HCT116 (cell line): ENCODE measurements around the gene FAM168B. TPM values are rescaled to one million over a fixed set of nuclear protein-coding genes. Genes with fewer than 3 reads are reported as not detected.

Source experiments
- ATAC-seq: fragments of 200-7000 bp; cut with Tn5 transposase; 2 replicates; pipeline ENCODE4 v1.9.1; 2020; ENCODE audit warnings: mild to moderate bottlenecking, moderate library complexity
- BruUV-seq: library from RNA; stranded (reverse); fragments of 400-500 nt; replicated peaks from 2 replicates; lab custom pipeline; 2021; lab: Mats Ljungman, UMichigan
- CTCF ChIA-PET: fragments of 300-600 bp; sonication (Branson Sonifier 250); formaldehyde crosslinking; loops from one replicate; lab custom pipeline; 2021; ENCODE audit warnings: antibody characterized with exemption; lab: Charles Lee
- POLR2A ChIA-PET: fragments of 300-600, 350-600 bp; sonication (Branson Sonifier 250); formaldehyde crosslinking; loops from one replicate; lab custom pipeline; 2021; ENCODE audit warnings: antibody characterized with exemption; lab: Charles Lee
- RAD21 ChIA-PET, 2 experiments: fragments of 300-600 bp; sonication (Branson Sonifier 250); formaldehyde crosslinking; loops; one replicate each; lab custom pipeline; 2023; ENCODE audit warnings: low total read pairs in 2 of 2; ENCODE audit not compliant: uncharacterized antibody in 2 of 2, unreplicated experiment in 2 of 2, low non-redundant PET in 1 of 2; lab: Charles Lee
- DNase-seq: peaks from one replicate; pipeline ENCODE4 v3.0.0-alpha.2; 2010; ENCODE audit warnings: low read depth, low spot score
- H2AFZ ChIP-seq: fragments of 200-600 bp; shearing (Covaris generic), sonication (generic); 2 replicates; pipeline ENCODE4 v1.6.1; 2017; ENCODE audit warnings: low read depth, mixed run types, mixed read lengths, antibody characterized with exemption, low read length; ENCODE audit not compliant: poor library complexity, severe bottlenecking
- H3K27ac ChIP-seq: 2 replicates; pipeline ENCODE4 v1.5.1; 2012; ENCODE audit warnings: low read depth, low read length
- H3K27me3 ChIP-seq: fragments of 200-600 bp; sonication (generic); 2 replicates; pipeline ENCODE4 v1.6.1; 2016; ENCODE audit warnings: mixed run types, low read length, mixed read lengths; ENCODE audit not compliant: insufficient read depth
- H3K36me3 ChIP-seq, 2 experiments: fragments of 200-500 bp in 1 of 2; fragments of 200-600 bp in 1 of 2; sonication (Bioruptor generic) in 1 of 2; sonication (generic) in 1 of 2; 2 replicates each; pipeline versions ENCODE4 v1.5.1 to v1.6.1; 2014 to 2016; ENCODE audit warnings: low read length in 2 of 2, inconsistent platforms in 1 of 2, mixed read lengths in 1 of 2, mixed run types in 1 of 2; ENCODE audit not compliant: insufficient read depth in 2 of 2, control insufficient read depth in 1 of 2
- H3K4me1 ChIP-seq, 2 experiments: fragments of 200-600 bp in 1 of 2; sonication (generic) in 1 of 2; 2 replicates each; pipeline versions ENCODE4 v1.5.1 to v1.6.1; 2012 to 2017; ENCODE audit warnings: low read length in 2 of 2, inconsistent platforms in 1 of 2, mild to moderate bottlenecking in 1 of 2, mixed read lengths in 1 of 2, mixed run types in 1 of 2, moderate library complexity in 1 of 2; ENCODE audit not compliant: insufficient read depth in 2 of 2, control insufficient read depth in 1 of 2
- H3K4me2 ChIP-seq: fragments of 200-600 bp; sonication (generic); 2 replicates; pipeline ENCODE4 v1.6.1; 2017; ENCODE audit warnings: mixed run types, low read length, mixed read lengths
- H3K4me3 ChIP-seq, 2 experiments: fragments of 200-600 bp in 1 of 2; sonication (generic) in 1 of 2; replicated peaks in 1 of 2; 2 replicates each; pipeline ENCODE4 v1.5.1; 2011 to 2016; ENCODE audit warnings: low read length in 2 of 2, control low read depth in 1 of 2, low read depth in 1 of 2, mild to moderate bottlenecking in 1 of 2, mixed read lengths in 1 of 2, mixed run types in 1 of 2
- H3K79me2 ChIP-seq: fragments of 200-600 bp; sonication (generic); 2 replicates; pipeline ENCODE4 v1.6.1; 2017; ENCODE audit warnings: mild to moderate bottlenecking, mixed run types, low read length, moderate library complexity, mixed read lengths; ENCODE audit not compliant: insufficient read depth
- H3K9ac ChIP-seq: fragments of 200-600 bp; sonication (generic); 2 replicates; pipeline ENCODE4 v1.6.1; 2016; ENCODE audit warnings: low read length, mixed read lengths
- H3K9me2 ChIP-seq: fragments of 200-600 bp; sonication (generic), shearing (Covaris generic); 2 replicates; pipeline ENCODE4 v1.6.1; 2017; ENCODE audit warnings: mixed run types, mild to moderate bottlenecking, moderate library complexity; ENCODE audit not compliant: insufficient read depth
- H3K9me3 ChIP-seq, 2 experiments: fragments of 200-500 bp in 1 of 2; fragments of 200-600 bp in 1 of 2; sonication (Bioruptor generic) in 1 of 2; sonication (generic) in 1 of 2; 2 replicates each; pipeline ENCODE4 v1.6.1; 2014 to 2017; ENCODE audit warnings: low read length in 2 of 2, mixed read lengths in 2 of 2, inconsistent platforms in 1 of 2, low read depth in 1 of 2, mild to moderate bottlenecking in 1 of 2, mixed run types in 1 of 2, moderate library complexity in 1 of 2; ENCODE audit not compliant: control insufficient read depth in 1 of 2, insufficient read depth in 1 of 2
- H4K20me1 ChIP-seq: fragments of 200-600 bp; sonication (generic), shearing (Covaris generic); 2 replicates; pipeline ENCODE4 v1.6.1; 2017; ENCODE audit warnings: mixed run types, mild to moderate bottlenecking, moderate library complexity; ENCODE audit not compliant: insufficient read depth
- CBX3 ChIP-seq: IDR thresholded peaks from 2 replicates; pipeline ENCODE4 v1.6.1; 2012; ENCODE audit warnings: low read depth
- CEBPB ChIP-seq: IDR thresholded peaks from 2 replicates; pipeline ENCODE4 v1.6.1; 2012; ENCODE audit warnings: low read depth
- EGR1 ChIP-seq: IDR thresholded peaks from 2 replicates; pipeline ENCODE4 v1.6.1; 2012; ENCODE audit warnings: low read depth
- EZH2 ChIP-seq: fragments of 200-600 bp; sonication (generic); IDR thresholded peaks from 2 replicates; pipeline ENCODE4 v1.6.1; 2017; ENCODE audit warnings: antibody characterized with exemption, mixed run types
- JUND ChIP-seq: IDR thresholded peaks from 2 replicates; pipeline ENCODE4 v1.6.1; 2012
- POLR2A ChIP-seq: IDR thresholded peaks from 2 replicates; pipeline ENCODE4 v1.7.0; 2011; ENCODE audit warnings: borderline replicate concordance; ENCODE audit not compliant: insufficient read depth, insufficient read length; ENCODE audit errors: extremely low read depth
- POLR2AphosphoS5 ChIP-seq: IDR thresholded peaks from 2 replicates; pipeline ENCODE4 v1.6.1; 2011; ENCODE audit warnings: mild to moderate bottlenecking, low read depth, low read length, moderate library complexity
- RAD21 ChIP-seq: IDR thresholded peaks from 2 replicates; pipeline ENCODE4 v1.6.1; 2012; ENCODE audit warnings: low read depth, mild to moderate bottlenecking
- SIN3A ChIP-seq: IDR thresholded peaks from 2 replicates; pipeline ENCODE4 v1.6.1; 2012; ENCODE audit warnings: low read depth
- SP1 ChIP-seq: IDR thresholded peaks from 2 replicates; pipeline ENCODE4 v1.6.1; 2012; ENCODE audit warnings: low read depth
- YY1 ChIP-seq: IDR thresholded peaks from 2 replicates; pipeline ENCODE4 v1.6.1; 2011; ENCODE audit warnings: low read length, low read depth, moderate library complexity, mild to moderate bottlenecking; ENCODE audit not compliant: insufficient replicate concordance; ENCODE audit errors: extremely low read depth
- ZFX ChIP-seq: fragments of 450-650 bp; IDR thresholded peaks from 2 replicates; pipeline ENCODE4 v1.6.1; 2017
- ZNF274 ChIP-seq: fragments of 200-500 bp; sonication (Bioruptor generic); IDR thresholded peaks from 2 replicates; pipeline ENCODE4 v1.6.1; 2014; ENCODE audit warnings: mild to moderate bottlenecking, low read depth, low read length, inconsistent platforms
- intact Hi-C: fragments of 100-400 bp; cut with micrococcal nuclease; formaldehyde crosslinking; loops from 2 replicates; pipeline ENCODE4 v1.10.0; 2022
- total RNA-seq: library from RNA; stranded (reverse); gene quantifications from one replicate; pipeline ENCODE4 v1.2.1, GENCODE V29; 2021; ENCODE audit not compliant: unreplicated experiment
- TF ChIP-seq, protein P1 (sequence below): IDR thresholded peaks from 2 replicates; pipeline ENCODE4 v1.6.1; 2012
- TF ChIP-seq, protein P2 (sequence below): IDR thresholded peaks from 2 replicates; pipeline ENCODE4 v1.6.1; 2011; ENCODE audit warnings: mild to moderate bottlenecking, low read length, moderate library complexity; ENCODE audit not compliant: insufficient replicate concordance; ENCODE audit errors: extremely low read depth
- TF ChIP-seq, protein P3 (sequence below), 3 experiments: fragments of 200-600 bp in 1 of 3; sonication (generic) in 1 of 3; IDR thresholded peaks in 2 of 3; conservative IDR thresholded peaks in 1 of 3; 2 replicates each; pipeline ENCODE4 v1.5.1; 2012 to 2017; ENCODE audit warnings: low read depth in 2 of 3, low read length in 2 of 3, antibody characterized with exemption in 1 of 3, borderline replicate concordance in 1 of 3, control low read depth in 1 of 3, mild to moderate bottlenecking in 1 of 3, mixed read lengths in 1 of 3, mixed run types in 1 of 3, moderate library complexity in 1 of 3; ENCODE audit not compliant: insufficient read depth in 1 of 3

Gene FAM168B
- total RNA-seq, 1 experiment from 2014 or later = 94.5 TPM

DNA sequence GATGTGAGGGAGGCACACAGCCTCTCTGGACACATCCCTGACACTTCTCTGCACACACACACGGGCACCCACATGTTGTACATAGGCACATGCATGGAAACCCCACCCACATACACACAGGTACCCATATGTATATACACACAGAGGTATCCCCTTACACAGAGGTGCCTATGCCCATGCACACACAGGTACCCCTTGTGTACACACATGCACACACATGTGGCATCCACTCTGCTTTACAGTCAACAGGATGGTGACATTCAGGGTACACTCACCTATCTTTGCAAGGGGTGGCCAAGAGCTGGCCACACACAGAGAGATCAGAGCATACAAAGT, 59.5 kb downstream of the FAM168B start:
- CTCF ChIA-PET = no interaction called here
- intact Hi-C loops = no loop called here
- TF ChIP-seq YY1 = no peak
- TF ChIP-seq SP1 = no peak
- TF ChIP-seq ZFX = no peak
- no peak for TF ChIP-seq EZH2
- no peak for TF ChIP-seq CBX3
- TF ChIP-seq ZNF274 = no peak
- no peak for TF ChIP-seq RAD21
- no peak for DNase-seq
- no peak overlapping the region for H3K4me3 ChIP-seq
- H3K79me2 ChIP-seq = no peaks in the 10 kb centered on the region
- no peak for ATAC-seq
- no peak overlapping the region for H3K27ac ChIP-seq
- no TSS peak for BruUV-seq
- RAD21 ChIA-PET = no interaction called here
- no peaks in the 10 kb centered on the region for H3K4me1 ChIP-seq
- no peaks in the 10 kb centered on the region for H3K36me3 ChIP-seq
- no peak overlapping the region for H3K4me2 ChIP-seq
- H3K9me2 ChIP-seq = no peaks in the 10 kb centered on the region
- no peak overlapping the region for H2AFZ ChIP-seq
- no peaks in the 10 kb centered on the region for H3K9me3 ChIP-seq
- no peaks in the 10 kb centered on the region for H4K20me1 ChIP-seq
- no peaks in the 10 kb centered on the region for H3K27me3 ChIP-seq
- no peak overlapping the region for H3K9ac ChIP-seq
- POLR2A ChIA-PET = no interaction called here

DNA sequence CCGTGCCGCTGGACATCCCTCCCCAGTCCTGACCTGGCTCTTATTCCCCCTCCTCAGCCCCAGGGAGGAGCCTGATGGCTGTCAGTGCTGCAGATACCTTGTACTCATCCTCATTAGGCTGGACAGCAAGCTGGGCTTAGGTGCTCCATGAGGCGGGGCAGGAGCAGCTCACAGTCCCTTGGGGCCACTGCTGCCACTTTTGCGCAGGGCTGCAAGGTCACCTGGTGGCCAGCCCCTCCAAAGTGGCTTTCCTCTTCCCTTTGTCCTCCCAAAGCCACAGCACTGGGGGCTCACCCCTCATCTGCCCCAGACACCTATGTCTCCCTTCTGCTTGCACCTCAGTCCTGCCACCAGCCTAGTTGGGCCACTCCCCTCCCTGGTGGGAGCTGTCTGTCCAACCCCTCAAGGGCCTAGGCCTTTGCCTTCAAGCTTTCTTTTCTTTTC, 60.8 kb downstream of the FAM168B start:
- POLR2A ChIA-PET = no interaction called here
- no TSS peak for BruUV-seq
- H3K27me3 ChIP-seq = no peaks in the 10 kb centered on the region
- no peak for TF ChIP-seq ZNF274
- no peak for TF ChIP-seq SP1
- TF ChIP-seq, protein P1, sequence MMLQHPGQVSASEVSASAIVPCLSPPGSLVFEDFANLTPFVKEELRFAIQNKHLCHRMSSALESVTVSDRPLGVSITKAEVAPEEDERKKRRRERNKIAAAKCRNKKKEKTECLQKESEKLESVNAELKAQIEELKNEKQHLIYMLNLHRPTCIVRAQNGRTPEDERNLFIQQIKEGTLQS = no peak
- no peak for TF ChIP-seq SIN3A
- TF ChIP-seq CBX3 = no peak
- no peak for TF ChIP-seq EZH2
- TF ChIP-seq, protein P2, sequence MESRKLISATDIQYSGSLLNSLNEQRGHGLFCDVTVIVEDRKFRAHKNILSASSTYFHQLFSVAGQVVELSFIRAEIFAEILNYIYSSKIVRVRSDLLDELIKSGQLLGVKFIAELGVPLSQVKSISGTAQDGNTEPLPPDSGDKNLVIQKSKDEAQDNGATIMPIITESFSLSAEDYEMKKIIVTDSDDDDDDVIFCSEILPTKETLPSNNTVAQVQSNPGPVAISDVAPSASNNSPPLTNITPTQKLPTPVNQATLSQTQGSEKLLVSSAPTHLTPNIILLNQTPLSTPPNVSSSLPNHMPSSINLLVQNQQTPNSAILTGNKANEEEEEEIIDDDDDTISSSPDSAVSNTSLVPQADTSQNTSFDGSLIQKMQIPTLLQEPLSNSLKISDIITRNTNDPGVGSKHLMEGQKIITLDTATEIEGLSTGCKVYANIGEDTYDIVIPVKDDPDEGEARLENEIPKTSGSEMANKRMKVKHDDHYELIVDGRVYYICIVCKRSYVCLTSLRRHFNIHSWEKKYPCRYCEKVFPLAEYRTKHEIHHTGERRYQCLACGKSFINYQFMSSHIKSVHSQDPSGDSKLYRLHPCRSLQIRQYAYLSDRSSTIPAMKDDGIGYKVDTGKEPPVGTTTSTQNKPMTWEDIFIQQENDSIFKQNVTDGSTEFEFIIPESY = no peak
- no peak for TF ChIP-seq POLR2AphosphoS5
- no peak for TF ChIP-seq EGR1
- no peak for TF ChIP-seq CEBPB
- TF ChIP-seq, protein P3, sequence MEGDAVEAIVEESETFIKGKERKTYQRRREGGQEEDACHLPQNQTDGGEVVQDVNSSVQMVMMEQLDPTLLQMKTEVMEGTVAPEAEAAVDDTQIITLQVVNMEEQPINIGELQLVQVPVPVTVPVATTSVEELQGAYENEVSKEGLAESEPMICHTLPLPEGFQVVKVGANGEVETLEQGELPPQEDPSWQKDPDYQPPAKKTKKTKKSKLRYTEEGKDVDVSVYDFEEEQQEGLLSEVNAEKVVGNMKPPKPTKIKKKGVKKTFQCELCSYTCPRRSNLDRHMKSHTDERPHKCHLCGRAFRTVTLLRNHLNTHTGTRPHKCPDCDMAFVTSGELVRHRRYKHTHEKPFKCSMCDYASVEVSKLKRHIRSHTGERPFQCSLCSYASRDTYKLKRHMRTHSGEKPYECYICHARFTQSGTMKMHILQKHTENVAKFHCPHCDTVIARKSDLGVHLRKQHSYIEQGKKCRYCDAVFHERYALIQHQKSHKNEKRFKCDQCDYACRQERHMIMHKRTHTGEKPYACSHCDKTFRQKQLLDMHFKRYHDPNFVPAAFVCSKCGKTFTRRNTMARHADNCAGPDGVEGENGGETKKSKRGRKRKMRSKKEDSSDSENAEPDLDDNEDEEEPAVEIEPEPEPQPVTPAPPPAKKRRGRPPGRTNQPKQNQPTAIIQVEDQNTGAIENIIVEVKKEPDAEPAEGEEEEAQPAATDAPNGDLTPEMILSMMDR (IDR thresholded peaks at IDR 0.05 in 2 of 3, conservative IDR thresholded peaks at IDR 0.05 in 1 of 3; ENCODE audit: borderline replicate concordance in 1 of 3, insufficient read depth in 1 of 3, low read depth in 2 of 3, low read length in 2 of 3) = no peak
- no peak for TF ChIP-seq RAD21
- TF ChIP-seq POLR2A = no peak
- TF ChIP-seq YY1 = no peak
- no peak for TF ChIP-seq JUND

More for the DNA sequence above, 60.8 kb downstream of the FAM168B start:
- Histone ChIP-seq H3K4me3 (no peak overlapping the region), H2AFZ (no peak overlapping the region), H3K79me2 (no peaks in the 10 kb centered on the region), H4K20me1 (no peaks in the 10 kb centered on the region), H3K9ac (no peak overlapping the region), H3K9me3 (no peaks in the 10 kb centered on the region; a peak in 1 of 4 replicates), H3K4me1 (no peaks in the 10 kb centered on the region), H3K4me2 (no peak overlapping the region), H3K9me2 (no peaks in the 10 kb centered on the region), H3K36me3 (no peaks in the 10 kb centered on the region), H3K27ac (no peak overlapping the region)
- ATAC-seq (no peak), DNase-seq (no peak)
- RAD21 ChIA-PET = no interaction called here
- CTCF ChIA-PET = no interaction called here
- intact Hi-C loops = no loop called here
